Endothelial cell (in vitro differentiated cells): ENCODE data around the gene KCNJ8. TPM values are rescaled to one million over a fixed set of nuclear protein-coding genes. Genes with fewer than 3 reads are reported as not detected.

Experiments
- DNase-seq: peaks from one replicate; pipeline ENCODE4 v3.0.0; 2021; ENCODE audit warnings: low spot score
- H3K27ac Mint-ChIP-seq: one replicate; pipeline ENCODE4 v1.8.0; 2021; ENCODE audit warnings: mixed read lengths, inconsistent platforms; ENCODE audit not compliant: unreplicated experiment
- H3K27me3 Mint-ChIP-seq: one replicate; pipeline ENCODE4 v1.8.0; 2021; ENCODE audit warnings: mild to moderate bottlenecking, moderate library complexity, mixed read lengths, inconsistent platforms; ENCODE audit not compliant: unreplicated experiment
- H3K36me3 Mint-ChIP-seq: one replicate; pipeline ENCODE4 v1.8.0; 2021; ENCODE audit warnings: mild to moderate bottlenecking, low read depth, mixed read lengths, inconsistent platforms; ENCODE audit not compliant: unreplicated experiment
- H3K4me1 Mint-ChIP-seq: one replicate; pipeline ENCODE4 v1.8.0; 2021; ENCODE audit warnings: mild to moderate bottlenecking, mixed read lengths, inconsistent platforms; ENCODE audit not compliant: unreplicated experiment
- H3K4me3 Mint-ChIP-seq: one replicate; pipeline ENCODE4 v1.8.0; 2021; ENCODE audit warnings: mild to moderate bottlenecking, mixed read lengths, inconsistent platforms; ENCODE audit not compliant: unreplicated experiment
- H3K9me3 Mint-ChIP-seq: one replicate; pipeline ENCODE4 v1.8.0; 2021; ENCODE audit warnings: mixed read lengths, inconsistent platforms; ENCODE audit not compliant: unreplicated experiment
- CTCF ChIP-seq: fragments of 200-600 bp; sonication (generic); IDR thresholded peaks from one replicate; pipeline ENCODE4 v1.5.0; 2021; ENCODE audit warnings: antibody characterized with exemption; ENCODE audit not compliant: unreplicated experiment
- total RNA-seq: library from RNA; stranded (reverse); fragmentation: NEBNext Ultra II Directional; extraction: Animal tissue kit (Norgen Biotek cat#: 25700); gene quantifications from one replicate; pipeline ENCODE4 v1.2.1, GENCODE V29; 2021; ENCODE audit not compliant: unreplicated experiment

Gene KCNJ8
- total RNA-seq, 1 donor from 2014 or later, result 0.23 TPM

GRCh38 chr12:21771311-21771710 lies 3.2 kb downstream of the KCNJ8 start:
- H3K9me3 Mint-ChIP-seq, result no peaks in the 10 kb centered on the region
- H3K36me3 Mint-ChIP-seq, result no peaks in the 10 kb centered on the region
- DNase-seq, result no peak
- no peaks in the 10 kb centered on the region for H3K27me3 Mint-ChIP-seq
- TF ChIP-seq CTCF, result no peak
- peaks cover 5% of the 10 kb centered on the region for H3K4me1 Mint-ChIP-seq
- no peak overlapping the region for H3K4me3 Mint-ChIP-seq
- H3K27ac Mint-ChIP-seq, result no peak overlapping the region

GRCh38 chr12:21769307-21769706 lies 5.2 kb downstream of the KCNJ8 start:
- no peak for DNase-seq
- Mint-ChIP-seq H3K9me3 (no peaks in the 10 kb centered on the region), H3K27ac (no peak overlapping the region), H3K4me1 (peaks cover 5% of the 10 kb centered on the region), H3K27me3 (no peaks in the 10 kb centered on the region), H3K36me3 (no peaks in the 10 kb centered on the region), H3K4me3 (no peak overlapping the region)
- no peak for TF ChIP-seq CTCF

- TF ChIP-seq CTCF, result no peak
- Mint-ChIP-seq H3K36me3 (no peaks in the 10 kb centered on the region), H3K27me3 (no peaks in the 10 kb centered on the region)
Measured at GRCh38 chr12:21766403-21766802, 8.1 kb downstream of the KCNJ8 start.

GRCh38 chr12:21764950-21765349 lies 9.6 kb downstream of the KCNJ8 start:
- no peaks in the 10 kb centered on the region for H3K27me3 Mint-ChIP-seq
- DNase-seq, result no peak
- no peaks in the 10 kb centered on the region for H3K4me1 Mint-ChIP-seq
- no peak overlapping the region for H3K27ac Mint-ChIP-seq
- TF ChIP-seq CTCF, result no peak
- no peak overlapping the region for H3K4me3 Mint-ChIP-seq
- H3K36me3 Mint-ChIP-seq, result no peaks in the 10 kb centered on the region
- H3K9me3 Mint-ChIP-seq, result no peaks in the 10 kb centered on the region

More at GRCh38 chr12:21766403-21766802, 8.1 kb downstream of the KCNJ8 start:
- Mint-ChIP-seq H3K9me3 (no peaks in the 10 kb centered on the region), H3K27ac (no peak overlapping the region), H3K4me3 (no peak overlapping the region), H3K4me1 (no peaks in the 10 kb centered on the region)
- no peak for DNase-seq

DNA sequence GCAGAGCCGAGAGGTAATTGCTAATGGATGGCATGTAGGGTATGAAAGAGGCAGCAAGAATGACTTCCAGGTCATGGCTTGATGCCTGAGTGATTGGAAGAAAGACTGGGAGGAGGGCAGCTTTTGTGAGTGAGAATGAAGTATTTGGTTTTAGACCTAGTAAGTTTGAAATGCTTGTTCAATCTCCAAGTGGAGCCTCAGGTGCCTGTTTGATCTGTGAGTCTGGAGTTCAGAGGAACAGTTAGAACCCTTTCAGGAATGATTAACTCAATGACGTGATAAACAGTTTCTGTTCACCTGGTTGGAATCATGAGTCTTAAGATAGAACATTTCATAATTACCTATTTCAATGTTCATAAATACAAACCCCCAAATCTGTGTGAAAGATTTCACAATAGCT lies 10.4 kb downstream of the KCNJ8 start:
- DNase-seq, result no peak
- no peaks in the 10 kb centered on the region for H3K9me3 Mint-ChIP-seq
- H3K4me3 Mint-ChIP-seq, result no peak overlapping the region
- H3K4me1 Mint-ChIP-seq, result no peaks in the 10 kb centered on the region
- H3K27ac Mint-ChIP-seq, result no peak overlapping the region
- no peaks in the 10 kb centered on the region for H3K27me3 Mint-ChIP-seq
- H3K36me3 Mint-ChIP-seq, result no peaks in the 10 kb centered on the region
- no peak for TF ChIP-seq CTCF
